C4-2B (cell line): ENCODE results near the gene MROH9.

Source experiments
- ZFX ChIP-seq: fragments of 450-650 bp; IDR thresholded peaks from 2 replicates; pipeline ENCODE4 v1.6.1; 2017
- TF ChIP-seq, protein P1 (sequence below): fragments of 450-650 bp; conservative IDR thresholded peaks from 2 replicates; pipeline ENCODE4 v1.5.1; 2017; ENCODE audit warnings: mild to moderate bottlenecking

DNA sequence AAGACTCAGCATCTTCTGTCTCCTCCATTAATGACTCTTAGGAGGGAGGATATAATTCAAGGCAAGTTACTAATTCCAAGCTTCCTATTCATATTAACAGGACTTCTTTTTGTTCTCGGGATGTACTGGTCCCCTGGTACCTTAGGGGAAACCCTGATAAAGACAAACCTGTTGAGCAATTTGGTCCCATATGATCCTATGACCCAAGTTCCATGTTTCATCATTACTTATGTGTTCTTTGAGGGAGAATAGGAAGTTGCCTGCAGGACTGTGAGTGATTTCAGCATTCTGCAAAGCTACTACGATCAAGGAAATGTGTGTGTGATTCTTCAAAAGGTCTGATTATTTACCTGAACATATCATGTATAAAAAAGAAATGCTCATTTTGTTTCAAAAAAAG, 149.5 kb downstream of the MROH9 start:
- TF ChIP-seq, protein P1, sequence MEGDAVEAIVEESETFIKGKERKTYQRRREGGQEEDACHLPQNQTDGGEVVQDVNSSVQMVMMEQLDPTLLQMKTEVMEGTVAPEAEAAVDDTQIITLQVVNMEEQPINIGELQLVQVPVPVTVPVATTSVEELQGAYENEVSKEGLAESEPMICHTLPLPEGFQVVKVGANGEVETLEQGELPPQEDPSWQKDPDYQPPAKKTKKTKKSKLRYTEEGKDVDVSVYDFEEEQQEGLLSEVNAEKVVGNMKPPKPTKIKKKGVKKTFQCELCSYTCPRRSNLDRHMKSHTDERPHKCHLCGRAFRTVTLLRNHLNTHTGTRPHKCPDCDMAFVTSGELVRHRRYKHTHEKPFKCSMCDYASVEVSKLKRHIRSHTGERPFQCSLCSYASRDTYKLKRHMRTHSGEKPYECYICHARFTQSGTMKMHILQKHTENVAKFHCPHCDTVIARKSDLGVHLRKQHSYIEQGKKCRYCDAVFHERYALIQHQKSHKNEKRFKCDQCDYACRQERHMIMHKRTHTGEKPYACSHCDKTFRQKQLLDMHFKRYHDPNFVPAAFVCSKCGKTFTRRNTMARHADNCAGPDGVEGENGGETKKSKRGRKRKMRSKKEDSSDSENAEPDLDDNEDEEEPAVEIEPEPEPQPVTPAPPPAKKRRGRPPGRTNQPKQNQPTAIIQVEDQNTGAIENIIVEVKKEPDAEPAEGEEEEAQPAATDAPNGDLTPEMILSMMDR = no peak
- no peak for TF ChIP-seq ZFX
